GM18505 (cell line): Measurements from ENCODE around the gene BSN.

Experiments
- ATAC-seq: cut with Tn5 transposase; IDR thresholded peaks from one replicate; pipeline ENCODE4 v1.9.1; 2021; ENCODE audit not compliant: unreplicated experiment
- POLR2A ChIP-seq: IDR thresholded peaks from 4 replicates; pipeline ENCODE4 v1.6.1; 2011; ENCODE audit warnings: borderline replicate concordance; ENCODE audit not compliant: insufficient read depth, insufficient read length; ENCODE audit errors: extremely low read depth

BSN gene

GRCh38 chr3:49642708-49643145 is 88.5 kb downstream of the BSN start:
- ATAC-seq: no peak
- no peak for TF ChIP-seq POLR2A

- no peak for TF ChIP-seq POLR2A
- no peak for ATAC-seq
Measured at GRCh38 chr3:49644684-49645083, 90.4 kb downstream of the BSN start.

GRCh38 chr3:49646236-49646635 is 92.0 kb downstream of the BSN start:
- no peak for ATAC-seq
- TF ChIP-seq POLR2A: no peak

GRCh38 chr3:49647741-49648140 is 93.5 kb downstream of the BSN start:
- TF ChIP-seq POLR2A: no peak
- no peak for ATAC-seq

GRCh38 chr3:49648354-49649019 is 94.2 kb downstream of the BSN start:
- no peak for ATAC-seq
- TF ChIP-seq POLR2A: no peak

- no peak for TF ChIP-seq POLR2A
- no peak for ATAC-seq
Measured at GRCh38 chr3:49649576-49649975, 95.3 kb downstream of the BSN start.

GRCh38 chr3:49650177-49650576 is 95.9 kb downstream of the BSN start:
- no peak for TF ChIP-seq POLR2A
- ATAC-seq: no peak

GRCh38 chr3:49650637-49651036 is 96.4 kb downstream of the BSN start:
- no peak for ATAC-seq

GRCh38 chr3:49652218-49652902 is 98.1 kb downstream of the BSN start:
- no peak for TF ChIP-seq POLR2A
- no peak for ATAC-seq

More at GRCh38 chr3:49650637-49651036, 96.4 kb downstream of the BSN start:
- TF ChIP-seq POLR2A: no peak

- no peak for ATAC-seq
- TF ChIP-seq POLR2A: no peak
Measured at GRCh38 chr3:49652903-49653415, 98.7 kb downstream of the BSN start.

GRCh38 chr3:49653621-49654020 is 99.3 kb downstream of the BSN start:
- no peak for ATAC-seq
- TF ChIP-seq POLR2A: no peak

- no peak for ATAC-seq
- no peak for TF ChIP-seq POLR2A
Measured at GRCh38 chr3:49654176-49654825, 100.0 kb downstream of the BSN start.

GRCh38 chr3:49654955-49655556 is 100.8 kb downstream of the BSN start:
- TF ChIP-seq POLR2A: no peak
- no peak for ATAC-seq
